Stimulated activated CD8-positive, alpha-beta memory T cell treated with anti-CD3 and anti-CD28 coated beads, Interleukin-4, amount 100 ng/mL, for 1 hour (primary cell): ENCODE measurements around the gene PLCD1.

Experiments
- DNase-seq, 2 donors: peaks; one replicate each; pipeline ENCODE4 v3.0.0-alpha.2; 2020; ENCODE audit warnings: low read depth in 2 of 2, low spot score in 1 of 2

The PLCD1 gene

DNA sequence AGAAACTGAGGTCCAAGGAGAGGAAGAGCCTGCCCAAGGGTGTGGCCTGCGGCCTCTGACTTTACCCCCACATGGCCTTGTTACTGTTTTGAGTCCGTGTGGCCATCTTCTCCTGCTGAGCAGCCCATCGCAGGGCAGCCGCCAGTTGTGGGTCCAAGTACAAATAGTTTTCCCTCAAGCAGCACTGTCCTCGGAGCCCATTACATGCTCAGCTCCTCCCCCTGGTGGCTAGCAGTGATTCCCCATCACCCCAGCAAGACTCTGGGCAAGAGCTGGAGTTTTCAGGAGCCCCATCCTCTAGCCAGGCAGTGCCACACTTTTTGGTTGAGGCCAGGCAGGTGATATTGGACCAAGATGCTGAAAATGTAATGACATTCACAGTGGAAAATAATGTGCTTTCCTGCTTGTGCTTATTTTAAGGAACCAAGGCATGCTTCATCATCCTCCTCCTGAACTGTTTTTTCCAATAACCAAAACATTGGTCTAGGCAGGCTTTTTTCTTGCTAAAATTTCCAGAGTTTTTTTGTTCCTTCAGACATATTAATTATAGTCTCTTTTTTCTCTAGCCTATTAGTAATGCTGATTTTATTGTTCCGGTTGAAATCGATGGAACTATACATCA, 62.1 kb downstream of the PLCD1 start:
- peak; percentile 13 to 20 for DNase-seq

DNA sequence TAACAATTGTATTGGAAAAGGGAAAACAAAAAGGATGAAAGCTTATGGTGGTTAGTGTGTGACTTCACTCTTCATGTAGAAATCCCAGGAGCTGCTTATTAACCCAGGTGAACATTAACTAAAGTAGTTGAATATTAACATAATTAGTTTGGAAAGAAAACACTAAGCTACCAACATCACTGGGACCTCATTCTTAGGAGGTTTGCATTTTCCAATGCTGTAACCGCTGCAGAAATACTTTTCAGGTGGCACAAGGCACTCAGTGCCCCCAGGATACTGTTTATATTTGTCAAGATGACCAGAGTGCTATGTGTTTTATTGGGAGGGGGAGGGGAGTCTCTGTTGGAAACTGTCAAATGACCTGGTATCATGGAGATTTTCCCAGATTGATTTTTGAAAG, 64.7 kb downstream of the PLCD1 start:
- no peak for DNase-seq

DNA sequence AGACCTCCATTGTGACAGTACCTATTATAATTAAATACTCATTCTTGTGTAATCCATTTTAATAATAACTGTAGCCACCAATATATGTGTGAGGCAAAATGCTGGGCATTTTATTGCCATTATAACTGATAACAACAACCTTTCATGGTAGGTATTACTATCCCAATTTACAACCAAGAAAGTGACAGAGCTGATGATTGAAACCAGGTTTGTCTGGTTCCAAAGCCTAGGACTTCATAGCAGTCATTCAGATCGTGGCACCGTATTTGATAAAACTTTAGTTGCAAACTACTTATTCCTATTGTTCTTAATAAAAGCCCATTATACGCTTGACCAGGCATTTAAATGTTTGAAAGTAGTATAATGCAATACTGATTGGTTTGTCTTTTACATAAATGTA, 65.3 kb downstream of the PLCD1 start:
- DNase-seq: no peak

DNA sequence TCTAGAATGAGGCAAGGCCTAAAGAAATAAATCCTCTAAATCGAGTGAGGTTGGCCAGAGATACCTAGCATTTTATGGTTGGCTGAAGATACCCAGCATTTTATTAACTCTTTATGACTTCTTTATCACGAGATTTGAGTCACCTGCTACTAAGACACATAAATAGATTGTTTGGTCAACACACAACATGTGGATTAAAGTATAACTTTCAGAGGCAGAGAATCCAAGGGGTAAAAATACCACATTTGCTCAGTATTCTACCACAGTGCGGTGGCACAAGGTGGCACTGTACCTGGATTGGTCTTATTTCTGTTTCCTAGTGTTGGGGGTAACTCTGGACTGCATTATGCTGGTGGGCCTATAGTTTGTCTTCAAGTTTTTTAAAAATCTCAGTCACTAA, 65.8 kb downstream of the PLCD1 start:
- DNase-seq: no peak

DNA sequence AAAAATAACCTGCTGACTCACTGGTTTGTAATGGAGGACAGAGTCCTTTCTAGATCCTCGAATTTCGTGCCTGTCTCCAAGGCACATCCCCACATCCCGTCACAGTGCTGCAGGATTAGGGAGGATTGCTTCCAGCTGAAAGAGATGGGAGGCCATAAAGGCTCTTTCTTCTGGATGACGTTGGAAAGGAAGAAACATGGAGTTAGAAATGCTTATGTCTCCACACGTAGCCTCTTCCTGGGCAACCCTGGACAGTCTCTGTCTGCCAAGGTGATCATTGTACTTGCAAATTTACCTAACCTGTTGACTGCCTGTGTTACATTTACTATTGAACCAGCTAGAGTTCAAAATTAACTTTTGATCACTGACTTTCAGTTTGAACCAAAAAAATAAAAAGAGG, 66.4 kb downstream of the PLCD1 start:
- no peak for DNase-seq

DNA sequence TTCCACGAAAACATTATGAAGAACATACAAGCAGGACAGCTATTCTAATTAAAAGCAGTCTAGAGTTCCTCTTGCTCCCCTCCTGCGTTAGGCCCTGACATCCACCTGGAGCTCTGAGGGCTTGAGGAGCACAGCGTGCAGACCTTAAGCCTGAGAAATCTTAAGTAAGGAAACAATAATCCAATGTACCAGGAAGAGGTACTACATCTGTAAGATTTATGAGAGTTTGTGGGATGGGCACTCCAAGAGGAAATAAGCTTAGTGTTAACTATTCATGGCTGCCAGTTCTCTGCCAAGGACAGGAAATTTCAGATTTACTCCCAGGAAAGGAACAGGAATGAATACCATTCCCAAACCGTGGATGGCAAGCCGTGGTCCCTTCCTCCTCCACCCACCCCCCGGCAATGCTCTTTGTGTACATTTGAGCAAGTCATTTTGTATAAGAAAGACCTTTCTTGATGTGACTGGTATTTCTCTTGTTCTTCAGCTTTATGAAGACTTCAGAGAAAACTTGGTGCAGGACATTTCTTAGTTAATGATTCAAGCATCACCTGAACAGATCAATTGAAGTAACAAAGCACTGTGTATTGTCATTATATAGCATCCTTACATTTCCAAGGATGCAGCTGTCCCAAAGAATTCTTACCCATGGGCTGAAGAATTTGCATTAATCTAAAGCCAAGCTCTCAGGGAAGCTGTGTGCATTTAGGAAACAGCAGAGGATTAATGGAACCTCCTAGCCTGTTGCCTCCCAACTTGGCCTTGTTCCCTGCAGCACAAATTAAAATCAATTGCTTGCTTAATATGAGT, 67.6 kb downstream of the PLCD1 start:
- no peak for DNase-seq

DNA sequence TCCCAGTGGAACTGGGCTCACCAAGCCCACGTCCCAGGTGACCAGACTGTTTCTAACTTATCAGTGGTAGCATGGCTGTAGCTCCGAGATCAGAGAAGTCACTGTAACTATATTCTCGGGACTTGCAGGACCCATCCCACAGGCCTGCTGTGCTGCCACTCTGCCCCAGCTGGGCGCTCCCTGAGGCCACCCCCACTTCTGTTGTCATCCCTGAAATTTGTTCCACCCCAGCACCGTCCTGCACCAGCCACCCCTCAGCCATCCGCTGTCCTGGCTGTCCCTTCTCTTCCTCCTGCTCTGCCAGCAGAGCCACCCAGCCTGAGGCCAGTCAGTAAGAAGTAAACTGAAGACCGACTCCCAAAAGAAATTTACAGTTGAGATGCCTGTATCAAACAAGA, 71.9 kb downstream of the PLCD1 start:
- DNase-seq: no peak
